ENCODE data around the gene HIVEP3.
"Not testable (repeated sequence)": the region's sequence is repeated elsewhere in the genome, so short reads cannot be mapped to it uniquely, and the experiment has no call there.

HIVEP3 gene

DNA sequence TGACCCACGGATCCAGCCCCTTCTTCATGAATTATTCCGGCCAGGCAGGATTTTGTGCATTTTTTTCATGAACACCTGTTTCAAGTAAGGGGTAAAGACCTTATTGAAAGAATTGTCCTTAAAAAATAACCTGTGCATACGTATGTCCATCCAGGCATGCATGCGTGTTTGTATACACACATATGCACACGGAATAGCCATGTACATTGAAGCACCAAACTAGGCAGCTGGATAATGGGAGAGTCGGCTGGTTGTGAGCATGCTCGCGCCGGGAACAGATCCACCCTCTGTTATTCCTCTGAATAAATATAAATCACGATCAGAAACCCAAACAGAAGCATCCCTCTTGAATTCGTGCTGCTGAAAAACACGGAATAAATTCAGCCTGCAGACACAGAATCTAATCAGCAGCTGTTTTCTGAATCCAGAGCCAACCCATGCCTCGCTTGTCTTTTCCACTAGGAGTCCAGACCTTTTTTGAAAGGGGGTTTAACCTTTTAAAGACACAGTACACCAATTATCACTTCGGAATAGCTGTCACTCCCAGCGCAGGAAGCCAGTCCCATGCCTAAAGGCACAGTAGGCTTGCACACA, at the start of gene HIVEP3:
TSS of gene HIVEP3 (minus strand) at position 473 of the 594 bp plus-strand sequence.
- DNase-seq: peak; percentile 42

DNA sequence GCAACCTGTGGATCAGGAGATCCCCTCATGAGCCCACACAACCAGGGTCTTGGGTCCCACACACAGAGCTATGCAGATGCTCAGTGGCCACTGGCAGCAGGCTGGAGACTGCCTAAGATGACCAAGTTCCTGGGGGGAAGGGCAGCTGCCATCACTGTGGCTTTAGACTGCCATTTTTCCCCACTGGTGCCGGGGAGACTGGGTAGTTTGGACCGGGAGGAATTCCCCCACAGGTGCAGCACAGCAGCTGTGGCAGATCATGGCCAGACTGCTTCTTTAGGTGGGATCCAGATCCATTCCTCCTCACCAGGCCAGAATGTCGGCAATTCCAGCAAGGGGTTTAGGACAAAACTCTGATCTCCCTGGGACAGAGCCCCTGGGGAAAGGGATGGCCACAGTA, 45.7 kb upstream of the HIVEP3 start:
- no peak for DNase-seq

DNA sequence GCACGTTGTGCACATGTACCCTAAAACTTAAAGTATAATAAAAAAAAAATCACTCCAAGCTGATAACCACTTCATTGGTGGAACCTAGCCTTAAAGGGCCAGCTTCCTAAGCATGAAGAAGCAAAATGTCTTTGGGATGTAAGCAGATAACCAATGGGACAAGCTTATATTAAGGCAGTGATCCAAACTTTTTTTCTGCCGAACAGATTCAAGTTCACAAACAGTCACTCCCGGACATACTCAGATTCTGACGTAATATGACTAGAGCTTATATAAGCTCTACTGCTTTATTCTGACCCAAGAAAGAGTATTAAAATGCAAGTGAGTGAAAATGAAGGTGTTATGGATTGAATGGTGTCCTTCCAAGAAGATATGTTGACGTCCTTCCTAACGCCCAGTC, 44.9 kb upstream of the HIVEP3 start:
- DNase-seq: no peak

DNA sequence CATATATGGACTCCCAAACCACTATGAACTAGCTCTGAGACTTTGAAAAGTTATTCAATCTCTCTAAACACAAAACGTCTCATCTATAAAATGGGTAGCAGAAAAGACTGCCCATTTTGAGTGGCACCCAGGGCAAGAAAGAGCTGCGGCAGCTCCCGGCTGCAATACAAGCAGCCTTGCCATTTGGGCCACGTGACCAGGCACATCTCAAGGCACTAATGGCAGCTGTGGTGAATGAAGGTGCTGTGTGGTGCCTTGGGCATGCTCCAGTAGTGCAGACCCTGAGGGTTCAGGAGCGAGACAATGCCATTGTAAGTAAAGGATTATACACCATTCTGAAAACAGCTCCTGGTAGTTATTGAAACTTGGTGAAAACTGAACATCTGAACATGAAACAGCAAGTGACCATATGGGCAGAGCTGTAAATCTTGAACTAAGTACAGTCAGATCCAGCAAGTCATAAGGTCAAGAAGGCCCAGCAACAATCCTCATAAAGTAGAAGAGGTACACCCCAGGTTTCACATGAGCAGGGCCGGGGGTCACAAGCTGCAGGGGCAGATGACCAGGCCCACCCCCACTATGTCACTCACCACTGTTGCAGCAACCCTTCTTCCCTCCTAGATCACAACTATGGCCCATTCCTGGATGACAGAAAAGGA, 39.4 kb upstream of the HIVEP3 start:
- DNase-seq: no peak

DNA sequence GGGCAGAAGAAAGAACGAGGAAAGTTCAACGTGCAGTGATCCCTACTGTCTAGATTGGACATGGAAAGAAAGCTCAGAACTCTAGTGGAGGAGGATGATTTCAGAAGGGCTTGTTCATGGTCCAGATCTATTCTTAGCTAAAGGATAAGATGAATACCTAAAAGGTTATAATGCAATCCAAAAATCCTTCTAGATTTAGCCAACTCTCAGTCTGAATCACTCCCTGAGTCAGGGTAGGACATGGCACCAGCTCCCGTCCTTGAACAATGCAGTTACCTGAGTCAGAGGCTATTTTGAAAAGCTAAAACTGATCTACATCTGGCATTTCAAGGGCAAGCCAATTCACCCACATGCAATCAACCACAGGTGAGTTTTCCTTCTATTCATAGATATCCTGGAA, 38.8 kb upstream of the HIVEP3 start:
- no peak for DNase-seq

DNA sequence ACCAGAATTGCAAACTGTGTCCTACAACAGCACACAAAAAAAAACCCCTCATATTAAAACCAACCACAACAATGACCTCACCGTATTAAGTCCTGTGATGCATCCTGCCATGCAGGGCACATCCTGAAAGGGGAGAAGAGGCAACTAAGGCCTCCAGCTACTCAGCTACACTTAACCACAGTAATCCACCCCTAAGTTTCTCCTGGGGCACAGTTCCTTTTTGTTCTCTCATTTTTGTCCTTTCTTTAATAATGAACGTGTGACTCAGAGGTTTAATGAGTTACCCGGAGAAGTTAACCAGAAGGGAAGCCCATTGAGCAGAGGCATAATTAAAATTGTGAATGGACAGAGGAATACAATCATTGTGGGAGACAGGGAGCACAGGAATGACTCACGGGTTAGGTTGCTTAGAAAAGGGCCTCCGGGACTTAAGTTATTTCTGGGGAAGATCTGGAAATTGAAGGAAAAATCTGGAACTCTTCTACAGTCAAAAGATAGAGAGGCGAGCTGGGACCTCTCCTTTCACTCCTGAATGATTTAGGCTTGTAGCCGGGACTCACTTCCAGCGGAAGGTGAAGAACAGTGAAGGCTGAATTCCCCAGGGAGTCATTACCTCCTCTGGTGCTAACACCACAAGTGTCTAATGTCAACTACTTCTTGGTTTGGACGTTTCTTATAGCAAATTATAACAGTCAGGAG, 36.9 kb upstream of the HIVEP3 start:
- DNase-seq: no peak

DNA sequence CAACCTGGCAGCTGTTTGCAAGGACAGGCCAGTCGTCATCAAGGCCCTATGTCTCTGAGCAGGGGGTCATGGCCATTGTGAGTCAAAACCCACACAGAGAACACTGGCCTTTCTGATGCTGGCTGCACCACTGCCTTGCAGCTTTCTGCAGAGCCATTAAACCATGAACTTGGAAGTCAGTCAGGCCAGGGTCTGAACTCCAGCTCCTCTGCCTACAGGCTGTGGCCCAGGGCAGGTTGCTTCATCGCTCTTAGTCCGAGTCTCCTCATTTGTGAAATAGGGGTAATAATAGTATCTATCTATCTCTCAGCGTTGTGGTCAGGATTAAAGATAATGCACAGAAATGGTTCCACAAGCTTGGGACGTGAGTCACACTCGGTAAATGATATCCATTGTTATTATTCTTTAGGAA, 35.8 kb upstream of the HIVEP3 start:
- DNase-seq: no peak

DNA sequence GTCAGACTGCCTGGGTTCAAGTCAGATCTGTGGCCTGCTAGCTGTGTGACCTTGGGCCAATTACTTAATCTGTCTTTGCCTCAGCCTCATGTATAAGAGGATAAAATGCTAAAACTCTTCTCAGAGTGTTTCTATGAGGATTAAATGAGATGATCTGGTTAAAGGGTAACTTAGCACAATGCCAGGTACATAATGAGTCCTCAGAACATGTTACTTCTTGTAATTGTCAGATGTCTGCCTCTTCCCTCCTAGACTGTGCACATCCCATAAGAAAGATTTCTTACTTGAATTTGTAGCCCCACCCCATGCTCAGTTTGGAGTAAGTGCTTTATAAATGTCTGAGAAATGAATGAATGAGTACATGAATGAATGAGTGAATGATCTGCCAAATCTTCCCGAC, 34.6 kb upstream of the HIVEP3 start:
- no peak for DNase-seq

DNA sequence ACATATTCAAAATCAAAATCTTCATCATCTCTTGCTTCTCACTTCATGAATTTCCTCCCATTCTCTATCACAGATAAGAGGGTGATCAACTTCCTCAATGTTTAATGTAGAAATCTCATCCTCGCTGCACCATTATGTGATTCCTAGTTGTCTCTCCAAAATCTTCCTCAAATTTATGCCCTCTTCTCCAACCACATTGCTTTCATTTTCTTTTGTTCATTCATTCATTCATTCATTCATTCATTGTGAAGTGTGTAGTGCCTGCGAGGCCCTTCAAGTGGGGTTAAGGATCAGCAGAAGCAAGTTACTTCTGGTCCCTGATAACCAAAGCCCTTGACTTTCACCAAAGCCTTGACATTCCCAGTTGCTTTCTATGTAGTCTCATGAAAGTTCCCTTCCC, 33.5 kb upstream of the HIVEP3 start:
- DNase-seq: no peak

DNA sequence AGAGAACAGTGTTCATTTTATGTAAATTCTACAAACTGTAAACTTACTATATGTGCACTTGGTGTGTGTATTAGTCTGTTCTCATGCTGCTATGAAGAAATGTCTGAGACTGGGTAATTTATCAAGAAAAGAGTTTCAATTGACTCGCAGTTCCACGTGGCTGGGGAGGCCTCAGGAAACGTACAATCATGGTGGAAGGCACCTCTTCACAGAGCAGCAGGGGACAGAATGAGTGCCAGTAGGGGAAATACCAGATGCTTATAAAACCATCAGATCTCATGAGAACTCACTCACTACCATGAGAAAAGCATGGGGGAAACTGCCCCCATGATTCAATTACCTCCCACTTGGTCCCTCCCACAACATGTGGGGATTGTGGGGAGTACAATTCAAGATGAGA, 32.8 kb upstream of the HIVEP3 start:
- DNase-seq: not testable (repeated sequence)

DNA sequence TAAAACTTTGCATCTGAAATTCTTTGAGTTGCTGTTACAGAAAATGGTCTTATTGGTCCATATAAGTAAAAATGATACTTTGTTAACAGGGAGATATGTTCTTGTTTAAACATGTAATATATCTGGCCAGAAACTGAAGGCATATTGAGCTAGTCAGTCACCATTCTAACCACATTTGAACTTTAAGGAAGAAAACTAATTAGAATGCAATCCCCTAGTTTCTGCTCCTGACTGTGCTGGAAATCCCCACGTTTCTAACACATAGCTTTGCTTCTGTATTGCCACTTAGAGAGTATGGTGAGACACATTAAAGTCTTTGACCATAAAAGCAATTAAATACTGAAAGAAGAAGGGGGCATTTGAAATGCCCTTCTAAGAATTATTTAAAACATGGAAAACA, 32.1 kb upstream of the HIVEP3 start:
- DNase-seq: no peak

DNA sequence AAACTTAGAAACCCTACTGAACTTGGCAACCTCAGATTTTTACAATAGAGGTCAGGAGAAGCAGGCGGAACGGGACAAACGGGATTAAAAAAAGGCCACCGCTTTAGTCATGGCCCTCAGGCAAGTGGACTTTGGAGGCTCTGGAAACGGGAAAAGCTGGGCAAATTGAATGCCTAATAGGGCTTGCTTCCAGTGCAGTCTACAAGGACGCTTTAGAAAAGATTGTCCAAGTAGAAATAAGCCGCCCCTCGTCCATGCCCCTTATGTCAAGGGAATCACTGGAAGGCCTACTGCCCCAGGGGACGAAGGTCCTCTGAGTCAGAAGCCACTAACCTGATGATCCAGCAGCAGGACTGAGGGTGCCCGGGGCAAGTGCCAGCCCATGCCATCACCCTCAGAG, 27.2 kb upstream of the HIVEP3 start:
- DNase-seq: not testable (repeated sequence)

DNA sequence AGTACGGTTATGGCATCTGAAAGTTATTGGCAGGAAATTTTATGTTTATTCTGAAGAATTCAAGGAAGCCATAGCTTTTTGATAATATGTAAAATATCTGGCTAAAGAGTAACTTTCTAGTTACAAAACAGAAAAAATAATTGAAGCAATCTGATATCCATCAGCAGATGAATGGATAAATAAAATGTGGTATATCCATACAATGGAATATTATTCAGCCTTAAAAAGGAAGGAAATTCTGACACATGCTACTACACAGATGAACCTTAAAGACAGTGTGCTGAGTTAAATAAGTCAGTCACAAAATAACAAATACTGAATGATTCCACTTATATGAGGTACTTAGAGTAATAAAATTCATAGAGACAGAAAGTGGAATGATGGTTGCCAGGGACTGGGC, 25.0 kb upstream of the HIVEP3 start:
- DNase-seq: no peak

DNA sequence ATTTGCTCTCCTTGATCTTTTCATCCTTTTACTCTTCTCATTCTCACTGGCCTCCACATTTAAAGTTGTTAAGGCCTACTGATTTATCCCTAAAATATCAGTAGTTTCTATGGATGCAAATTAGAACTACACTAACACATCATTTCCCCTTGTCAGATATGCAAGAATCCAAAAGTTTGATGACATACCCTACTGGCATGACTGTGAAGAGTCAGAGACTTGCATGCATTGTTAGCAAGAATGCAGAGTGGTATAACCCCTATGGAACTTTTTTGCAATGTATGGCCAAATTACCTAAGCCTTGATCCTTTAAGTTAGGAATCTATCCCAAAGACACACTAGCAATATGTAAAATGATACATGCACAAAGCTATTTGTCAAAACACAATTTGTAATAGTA, 23.6 kb upstream of the HIVEP3 start:
- DNase-seq: no peak

DNA sequence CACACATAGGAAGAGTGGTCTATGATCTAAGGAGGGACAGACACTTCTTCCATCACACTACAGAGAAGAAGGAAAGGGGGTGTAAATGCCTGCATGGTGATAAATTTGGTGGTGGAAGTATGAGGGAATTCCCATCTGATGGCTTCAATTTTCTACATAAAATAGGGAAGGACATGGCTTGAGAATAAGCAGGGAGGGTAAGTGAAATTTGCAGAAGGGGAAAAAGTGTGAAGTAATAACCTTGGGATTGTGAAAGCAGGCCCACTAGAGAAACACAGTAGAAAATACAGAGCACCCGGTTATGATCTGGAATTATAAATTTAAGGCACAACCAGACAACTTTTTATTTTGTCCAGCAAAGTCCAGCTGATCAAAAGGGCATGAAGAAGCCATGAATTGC, 22.7 kb upstream of the HIVEP3 start:
- no peak for DNase-seq

DNA sequence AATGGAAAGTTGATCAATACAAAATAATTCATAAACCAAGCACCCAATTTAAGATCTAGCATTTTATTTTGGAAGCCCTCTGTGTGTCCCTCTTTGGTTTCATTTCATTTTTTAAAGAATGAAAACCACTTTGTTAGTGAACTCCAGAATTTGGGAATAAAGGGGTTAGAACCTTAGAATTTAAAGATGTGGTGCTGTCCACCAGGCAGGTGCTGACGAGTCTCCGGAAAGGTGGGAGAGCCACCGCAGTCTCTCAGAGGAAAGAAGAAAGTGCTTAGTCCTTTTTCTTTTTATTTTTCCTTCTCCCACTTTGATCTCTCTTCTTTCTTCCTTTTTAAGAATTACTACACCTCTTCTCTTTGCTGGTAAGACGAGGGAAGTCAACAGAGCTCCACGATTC, 20.5 kb upstream of the HIVEP3 start:
- no peak for DNase-seq

DNA sequence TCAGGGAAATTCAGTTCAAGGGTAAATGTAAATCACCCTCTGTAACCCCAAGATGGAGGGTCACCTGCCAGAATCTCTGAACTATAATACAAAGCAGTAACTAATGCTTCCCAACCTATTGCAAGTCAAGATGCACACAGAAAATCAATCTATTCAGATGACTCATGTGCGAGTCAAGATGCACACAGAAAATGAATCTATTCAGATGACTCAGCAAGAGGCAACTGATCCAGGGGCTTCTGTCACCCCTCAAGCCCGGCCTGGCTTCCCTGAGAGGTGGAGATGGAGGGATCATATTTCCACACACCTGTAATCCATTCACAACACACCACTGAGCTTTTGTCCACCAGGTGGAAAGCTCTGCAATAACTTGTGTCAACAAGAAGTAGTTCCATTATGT, 17.4 kb upstream of the HIVEP3 start:
- DNase-seq: no peak

DNA sequence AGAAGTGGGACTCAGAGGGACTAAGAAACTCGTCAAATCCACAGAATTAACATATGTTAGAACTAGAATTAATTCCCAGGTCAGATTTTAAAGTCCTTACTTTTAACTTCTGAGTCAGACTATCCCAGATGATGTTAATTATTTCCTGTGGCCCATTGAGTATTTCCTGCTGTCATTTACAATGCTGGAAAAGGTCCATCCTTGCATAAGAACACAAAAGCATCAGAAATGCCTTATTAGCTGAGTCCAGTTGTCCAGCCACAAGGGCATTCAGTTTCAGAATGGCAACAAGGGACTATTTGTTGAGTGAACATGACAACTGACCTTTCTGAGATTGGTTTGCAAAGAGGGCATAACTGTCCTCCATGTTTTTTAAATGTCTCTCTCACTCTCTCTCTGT, 16.5 kb upstream of the HIVEP3 start:
- no peak for DNase-seq

DNA sequence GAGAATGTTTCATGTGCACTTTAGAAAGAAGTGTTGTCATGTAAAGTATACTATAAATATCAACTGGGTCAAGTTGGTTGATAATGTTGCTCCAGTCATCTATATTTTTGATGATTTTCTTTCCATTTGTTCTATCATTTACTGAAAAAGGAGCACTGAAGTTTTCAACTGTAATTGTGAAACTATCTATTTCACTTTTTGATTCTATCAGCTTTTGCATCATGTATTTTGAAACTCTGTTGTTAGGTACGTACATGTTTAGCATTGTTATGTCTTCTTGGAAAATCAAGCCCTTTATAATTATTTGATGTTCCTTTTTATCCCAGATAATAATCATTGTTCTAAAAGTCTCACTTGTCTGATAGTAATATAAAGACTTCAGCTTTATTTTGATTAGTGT, 14.4 kb upstream of the HIVEP3 start:
- DNase-seq: no peak

DNA sequence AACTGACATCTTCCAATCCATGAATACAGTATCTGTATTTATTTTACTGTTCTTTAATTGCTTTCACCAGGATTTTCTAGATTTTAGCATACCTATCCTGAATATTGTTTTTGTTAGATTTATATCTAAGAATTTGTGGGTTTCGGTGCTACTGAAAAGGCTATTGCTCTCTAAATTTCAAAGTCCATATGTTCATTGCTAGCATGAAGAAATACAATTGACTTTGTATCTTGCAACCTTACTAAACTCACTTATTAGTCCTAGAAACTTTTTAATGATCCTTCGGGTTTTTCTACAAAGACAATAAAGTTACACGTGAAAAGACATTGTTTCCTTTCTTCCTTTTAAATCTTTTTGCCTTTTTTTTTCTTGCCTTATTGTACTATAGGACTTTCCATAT, 12.9 kb upstream of the HIVEP3 start:
- no peak for DNase-seq

DNA sequence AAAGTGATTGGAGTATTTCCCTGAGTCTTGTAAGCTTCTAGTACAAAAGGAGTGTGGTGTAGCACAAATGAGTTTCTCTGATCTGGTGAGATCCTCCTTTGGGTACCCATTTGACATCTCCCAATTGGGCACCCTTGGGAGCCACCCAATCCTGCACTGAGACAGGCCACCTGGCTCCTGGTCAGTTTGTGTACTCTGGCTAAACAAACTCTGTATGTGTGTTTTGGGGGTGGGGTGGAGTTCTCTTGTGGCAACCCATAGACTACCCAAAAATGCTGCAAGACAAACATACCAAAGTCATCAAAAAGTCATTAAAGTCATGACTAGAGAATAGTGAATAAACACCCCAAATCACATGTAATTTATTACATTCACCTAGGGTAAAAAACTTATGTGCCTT, 8.4 kb upstream of the HIVEP3 start:
- DNase-seq: no peak

DNA sequence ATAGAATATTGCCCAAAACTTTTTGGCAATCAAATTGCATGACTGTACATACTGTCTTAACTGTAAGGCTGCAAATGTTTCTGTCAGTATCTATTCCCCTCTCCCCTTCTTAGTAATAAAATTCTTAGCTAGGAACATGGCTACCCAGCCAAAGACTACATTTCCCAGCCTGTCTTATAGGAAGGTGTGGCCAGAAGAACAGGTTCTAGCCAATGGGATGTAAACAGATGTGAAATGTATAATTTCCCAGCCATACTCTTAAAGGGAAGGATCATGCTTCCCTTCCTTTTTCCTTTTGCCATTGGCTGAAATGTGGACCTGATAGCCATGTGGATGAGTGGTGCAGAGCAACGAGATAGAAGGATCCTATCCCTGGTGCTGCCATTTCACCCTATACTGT, 7.0 kb upstream of the HIVEP3 start:
- DNase-seq: peak; percentile 3

DNA sequence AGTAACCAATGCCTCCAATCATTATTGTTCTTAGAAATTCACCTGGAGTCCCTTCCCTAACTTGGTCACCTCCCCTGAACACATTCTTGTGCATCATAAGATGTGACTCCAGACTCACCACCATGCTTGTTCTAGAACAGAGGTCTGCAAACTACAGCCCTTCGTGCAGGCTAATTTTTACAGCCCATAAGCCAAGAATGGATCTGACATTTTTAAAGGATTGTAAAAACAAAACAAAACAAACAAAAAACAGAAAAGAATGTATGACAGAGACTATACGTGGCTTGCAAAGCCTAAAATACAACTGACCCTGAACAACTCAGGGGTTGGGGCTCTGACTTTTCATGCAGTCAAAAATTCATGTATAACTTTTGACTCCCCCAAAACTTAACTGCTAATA, 6.2 kb upstream of the HIVEP3 start:
- DNase-seq: no peak

DNA sequence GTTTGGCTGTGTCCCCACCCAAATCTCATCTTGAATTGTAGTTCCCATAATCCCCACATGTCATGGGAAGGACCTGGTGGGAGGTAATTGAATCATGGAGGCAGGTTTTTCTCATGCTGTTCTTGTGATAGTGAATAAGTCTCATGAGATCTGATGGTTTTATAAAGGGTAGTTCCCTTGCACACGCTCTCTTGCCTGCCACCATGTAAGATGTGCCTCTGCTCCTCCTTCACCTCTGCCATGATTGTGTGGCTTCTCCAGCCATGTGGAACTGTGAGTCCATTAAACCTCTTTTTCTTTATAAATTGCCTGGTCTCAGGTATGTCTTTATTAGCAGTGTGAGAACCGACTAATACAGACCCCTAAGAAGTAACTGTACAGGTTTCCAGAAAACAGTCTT, 2.5 kb upstream of the HIVEP3 start:
- not testable (repeated sequence) for DNase-seq

DNA sequence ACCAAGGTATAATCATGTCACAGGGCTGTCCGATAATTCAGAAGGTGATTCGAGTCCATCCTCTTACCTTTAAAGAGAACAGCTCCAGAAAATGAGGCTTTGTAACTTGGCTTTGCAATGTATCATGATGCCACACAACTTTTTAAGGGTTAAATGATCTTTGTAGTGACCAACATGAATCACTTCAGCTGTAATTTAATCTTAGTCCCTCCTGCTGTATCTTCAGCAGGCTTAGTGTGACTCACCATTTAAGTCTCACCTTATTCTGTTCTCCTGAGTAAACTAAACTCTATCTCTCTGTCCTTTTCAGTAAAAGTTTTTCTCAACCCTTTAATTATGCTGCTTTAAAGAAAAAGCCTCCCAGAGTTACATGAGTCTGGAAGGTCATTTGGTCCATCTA, 1.9 kb upstream of the HIVEP3 start:
- DNase-seq: no peak

Measured in NCI-H524 treated with DMSO at 0.1 percent for 48 hours (cell line).